HFFc6 (cell line): ENCODE data around the gene CPA3. TPM values are rescaled to one million over a fixed set of nuclear protein-coding genes. Genes with fewer than 3 reads are reported as not detected.
A peak's percentile ranks its signal among the peaks of the same experiment; 100 is the strongest.

Experiments
- DNase-seq: peaks from one replicate; pipeline ENCODE4 v3.0.0-alpha.2; 2018
- H3K27ac Mint-ChIP-seq: 2 replicates; pipeline ENCODE4 v1.8.0; 2020; ENCODE audit warnings: mild to moderate bottlenecking, mixed read lengths
- H3K27me3 Mint-ChIP-seq: 2 replicates; pipeline ENCODE4 v1.8.0; 2021; ENCODE audit warnings: mild to moderate bottlenecking, moderate library complexity, mixed read lengths; ENCODE audit not compliant: insufficient read depth
- H3K36me3 Mint-ChIP-seq: 2 replicates; pipeline ENCODE4 v1.8.0; 2021; ENCODE audit warnings: low read depth, mixed read lengths
- H3K4me1 Mint-ChIP-seq: 2 replicates; pipeline ENCODE4 v1.8.0; 2020; ENCODE audit warnings: low read depth, mixed read lengths
- H3K4me3 Mint-ChIP-seq: 2 replicates; pipeline ENCODE4 v1.8.0; 2020; ENCODE audit warnings: mild to moderate bottlenecking, moderate library complexity, mixed read lengths
- H3K9me3 Mint-ChIP-seq: 2 replicates; pipeline ENCODE4 v1.8.0; 2020; ENCODE audit warnings: mild to moderate bottlenecking, mixed read lengths
- total RNA-seq, 6 experiments: library from RNA; stranded (reverse); fragmentation: NEBNext Ultra II Directional; extraction: Animal tissue kit (Norgen Biotek cat#: 25700); gene quantifications; 2 replicates in 1 of 6; 3 replicates in 5 of 6; pipeline ENCODE4 v1.2.3, GENCODE V29; 2021
- TF ChIP-seq, protein P1 (sequence below): fragments of 200-600 bp; sonication (generic); IDR thresholded peaks from 2 replicates; pipeline ENCODE4 v1.5.0; 2021; ENCODE audit warnings: antibody characterized with exemption, mild to moderate bottlenecking

CPA3 gene
- total RNA-seq, 6 experiments from 2014 or later: 0.21 to 0.88 (median 0.36) TPM

DNA sequence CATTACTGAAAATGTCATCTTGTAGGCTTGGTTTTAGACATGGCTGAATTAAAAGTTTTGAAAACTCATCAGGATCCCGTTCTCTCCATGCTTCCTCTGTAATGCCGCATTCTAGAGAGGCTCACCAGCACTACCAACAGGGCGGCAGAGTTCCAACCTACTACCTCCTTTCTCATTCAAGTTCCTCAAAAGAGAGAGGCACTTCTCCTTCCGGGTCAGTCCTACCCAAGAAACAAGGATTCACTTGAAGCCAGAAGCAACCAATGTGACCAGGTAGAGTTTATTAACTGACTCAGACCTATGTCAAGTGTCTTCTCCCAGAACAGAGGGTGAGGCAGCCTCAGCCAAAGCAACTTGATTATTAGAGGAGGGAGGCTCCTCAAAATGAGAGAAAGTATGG is 66.5 kb downstream of the CPA3 start:
- Mint-ChIP-seq H3K4me3 (no peak overlapping the region), H3K4me1 (peaks cover 31% of the 10 kb centered on the region), H3K36me3 (no peaks in the 10 kb centered on the region), H3K9me3 (no peaks in the 10 kb centered on the region), H3K27me3 (no peaks in the 10 kb centered on the region; the same call in 1 of the 2 replicates), H3K27ac (no peak overlapping the region)
- no peak for DNase-seq
- TF ChIP-seq, protein P1, sequence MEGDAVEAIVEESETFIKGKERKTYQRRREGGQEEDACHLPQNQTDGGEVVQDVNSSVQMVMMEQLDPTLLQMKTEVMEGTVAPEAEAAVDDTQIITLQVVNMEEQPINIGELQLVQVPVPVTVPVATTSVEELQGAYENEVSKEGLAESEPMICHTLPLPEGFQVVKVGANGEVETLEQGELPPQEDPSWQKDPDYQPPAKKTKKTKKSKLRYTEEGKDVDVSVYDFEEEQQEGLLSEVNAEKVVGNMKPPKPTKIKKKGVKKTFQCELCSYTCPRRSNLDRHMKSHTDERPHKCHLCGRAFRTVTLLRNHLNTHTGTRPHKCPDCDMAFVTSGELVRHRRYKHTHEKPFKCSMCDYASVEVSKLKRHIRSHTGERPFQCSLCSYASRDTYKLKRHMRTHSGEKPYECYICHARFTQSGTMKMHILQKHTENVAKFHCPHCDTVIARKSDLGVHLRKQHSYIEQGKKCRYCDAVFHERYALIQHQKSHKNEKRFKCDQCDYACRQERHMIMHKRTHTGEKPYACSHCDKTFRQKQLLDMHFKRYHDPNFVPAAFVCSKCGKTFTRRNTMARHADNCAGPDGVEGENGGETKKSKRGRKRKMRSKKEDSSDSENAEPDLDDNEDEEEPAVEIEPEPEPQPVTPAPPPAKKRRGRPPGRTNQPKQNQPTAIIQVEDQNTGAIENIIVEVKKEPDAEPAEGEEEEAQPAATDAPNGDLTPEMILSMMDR: no peak

DNA sequence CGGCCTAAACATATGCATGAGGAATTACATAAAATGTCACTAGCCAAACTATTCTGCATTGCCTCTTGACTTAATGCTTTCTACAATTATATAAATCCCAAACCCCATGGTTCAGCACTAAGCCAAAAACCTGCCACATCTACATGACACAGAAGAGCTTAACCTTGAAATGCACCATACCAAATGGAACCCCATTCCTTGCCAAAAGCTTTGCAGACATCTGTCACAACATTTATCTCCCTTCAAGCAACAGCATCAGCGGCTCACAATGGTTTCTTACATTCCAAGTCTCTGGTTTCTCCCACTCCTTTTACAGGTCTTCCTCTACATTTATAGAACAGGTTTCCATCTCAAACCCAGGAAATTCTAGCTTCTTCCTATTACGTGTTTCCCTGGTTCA is 67.9 kb downstream of the CPA3 start:
- no peak overlapping the region for H3K4me3 Mint-ChIP-seq
- no peak for DNase-seq
- no peaks in the 10 kb centered on the region for H3K9me3 Mint-ChIP-seq
- H3K27me3 Mint-ChIP-seq: no peaks in the 10 kb centered on the region; the same call in 1 of the 2 replicates
- no peak overlapping the region for H3K27ac Mint-ChIP-seq
- peaks cover 45% of the 10 kb centered on the region for H3K4me1 Mint-ChIP-seq
- TF ChIP-seq, protein P1: no peak
- no peaks in the 10 kb centered on the region for H3K36me3 Mint-ChIP-seq

DNA sequence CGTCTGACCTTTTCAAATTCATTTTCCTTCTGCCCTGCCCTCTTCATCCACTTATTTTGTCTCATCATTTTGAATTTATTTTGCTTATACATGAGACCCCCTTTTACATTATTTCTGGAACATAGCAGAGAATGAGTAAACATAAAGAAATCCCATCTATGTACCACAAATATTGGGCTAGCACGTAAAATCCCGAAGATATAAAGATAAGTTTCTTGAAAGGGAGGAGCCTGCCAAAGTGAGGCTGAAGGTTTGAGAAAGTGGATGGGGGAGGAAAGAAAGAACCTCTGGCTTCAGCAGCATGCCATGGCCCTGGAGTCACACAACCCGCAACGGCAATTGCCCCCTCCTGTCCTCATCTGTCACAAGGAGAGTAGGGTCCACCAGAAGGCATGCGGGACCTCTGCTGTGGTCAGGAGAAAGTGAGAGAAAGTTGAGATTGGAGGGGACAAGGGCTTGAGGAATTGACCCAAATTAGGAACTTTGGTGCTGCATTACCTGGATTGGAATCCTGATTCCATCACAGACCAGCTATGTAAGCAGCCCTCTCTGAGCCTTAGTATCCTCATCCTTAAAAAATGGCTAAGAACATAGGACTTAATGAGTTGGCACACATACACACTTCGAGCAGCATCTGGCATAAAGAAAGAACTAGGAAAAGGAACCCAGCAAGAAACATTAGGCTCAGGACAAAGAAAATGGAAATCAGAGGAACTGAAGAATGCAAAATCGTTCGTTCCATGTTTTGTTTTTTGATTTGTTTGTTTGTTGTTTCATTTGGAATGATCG is 72.6 kb downstream of the CPA3 start:
- peak overlapping the region; percentile 59 for H3K4me3 Mint-ChIP-seq

DNA sequence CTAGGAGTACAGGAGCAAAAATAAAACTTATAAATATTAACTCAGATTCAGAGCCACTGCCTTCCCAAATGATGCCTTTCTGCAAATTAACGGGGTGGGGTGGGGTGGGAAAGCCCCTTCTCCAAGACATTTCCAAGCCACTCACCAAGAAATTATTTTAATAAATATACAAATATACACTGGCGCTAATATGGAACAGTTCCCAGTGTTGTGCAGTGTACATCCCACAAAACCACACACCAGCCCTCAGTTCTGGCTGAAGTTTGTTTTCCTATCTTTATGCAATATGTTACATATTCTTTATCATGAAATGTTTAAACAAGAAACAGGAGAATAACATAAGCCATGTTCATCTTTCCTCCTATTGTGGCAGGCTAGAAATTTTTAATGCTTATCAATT is 73.2 kb downstream of the CPA3 start:
- TF ChIP-seq, protein P1: no peak
- Mint-ChIP-seq H3K9me3 (no peaks in the 10 kb centered on the region), H3K27ac (no peak overlapping the region), H3K27me3 (no peaks in the 10 kb centered on the region), H3K36me3 (no peaks in the 10 kb centered on the region), H3K4me3 (no peak overlapping the region), H3K4me1 (peaks cover 37% of the 10 kb centered on the region)
- no peak for DNase-seq

More for the DNA sequence above, 72.6 kb downstream of the CPA3 start:
- H3K27ac Mint-ChIP-seq: peak overlapping the region; percentile 54
- no peaks in the 10 kb centered on the region for H3K27me3 Mint-ChIP-seq
- H3K9me3 Mint-ChIP-seq: no peaks in the 10 kb centered on the region
- peak; percentile 23 for DNase-seq
- TF ChIP-seq, protein P1: no peak
- no peaks in the 10 kb centered on the region for H3K36me3 Mint-ChIP-seq
- peaks cover 31% of the 10 kb centered on the region for H3K4me1 Mint-ChIP-seq

DNA sequence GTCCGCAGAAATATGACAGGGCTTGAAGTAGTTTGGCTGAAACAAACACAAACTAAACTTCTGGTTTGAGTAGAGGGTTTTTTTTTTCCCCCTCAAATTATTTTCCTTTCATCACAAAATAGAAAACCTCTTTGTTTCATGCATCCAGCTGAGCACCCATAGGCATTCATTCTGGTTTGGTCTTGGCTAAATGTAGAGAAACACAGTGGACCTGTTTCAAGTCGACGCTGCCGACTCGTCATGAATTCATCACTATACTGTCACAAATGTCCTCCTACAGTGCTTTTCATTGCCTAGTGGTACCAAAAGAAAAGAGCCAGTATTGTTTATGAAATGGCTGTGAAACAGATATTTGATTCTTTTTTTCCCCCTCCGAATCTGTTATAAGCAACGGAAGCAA is 73.8 kb downstream of the CPA3 start:
- Mint-ChIP-seq H3K4me1 (peaks cover 43% of the 10 kb centered on the region), H3K36me3 (no peaks in the 10 kb centered on the region), H3K9me3 (no peaks in the 10 kb centered on the region), H3K4me3 (no peak overlapping the region), H3K27me3 (no peaks in the 10 kb centered on the region), H3K27ac (no peak overlapping the region)
- TF ChIP-seq, protein P1: no peak
- DNase-seq: no peak
